Measurements from ENCODE around the gene CCDC85B. TPM values are rescaled to one million over a fixed set of nuclear protein-coding genes. Genes with fewer than 3 reads are reported as not detected.

The CCDC85B gene
- total and polyA plus RNA-seq, 2 of the 13 experiments (the other 11 are each of a cell fraction or from before 2014, with no cell fraction given), result 8.2 to 19.5 TPM

DNA sequence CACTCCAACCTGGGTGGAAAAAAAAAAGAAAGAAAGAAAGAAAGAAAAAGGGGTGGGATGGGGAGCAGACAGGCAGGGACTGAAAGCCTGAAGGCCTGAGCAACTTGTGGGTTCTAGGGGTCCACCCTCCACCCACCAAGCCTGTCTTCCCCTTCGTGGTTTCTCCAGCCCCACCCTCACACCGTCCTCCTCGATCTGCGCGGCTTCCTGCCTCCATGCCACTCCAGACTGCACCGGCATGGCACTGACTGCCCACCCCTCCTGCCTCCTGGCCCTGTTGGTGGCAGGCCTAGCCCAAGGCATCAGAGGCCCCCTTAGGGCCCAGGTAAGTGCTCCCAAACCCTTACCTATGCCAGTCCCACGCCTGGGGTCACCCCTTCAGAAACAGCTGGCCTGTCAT lies 10.9 kb upstream of the CCDC85B start, which contains the start of gene CTSW:
TSS of gene CTSW (plus strand) at position 221 of the 400 bp plus-strand sequence. CDS start at position 239, 18 bp downstream.
- CTCF ChIA-PET (ENCODE audit: low intra/inter-chr PET ratio, low total read pairs), result no interaction called here

DNA sequence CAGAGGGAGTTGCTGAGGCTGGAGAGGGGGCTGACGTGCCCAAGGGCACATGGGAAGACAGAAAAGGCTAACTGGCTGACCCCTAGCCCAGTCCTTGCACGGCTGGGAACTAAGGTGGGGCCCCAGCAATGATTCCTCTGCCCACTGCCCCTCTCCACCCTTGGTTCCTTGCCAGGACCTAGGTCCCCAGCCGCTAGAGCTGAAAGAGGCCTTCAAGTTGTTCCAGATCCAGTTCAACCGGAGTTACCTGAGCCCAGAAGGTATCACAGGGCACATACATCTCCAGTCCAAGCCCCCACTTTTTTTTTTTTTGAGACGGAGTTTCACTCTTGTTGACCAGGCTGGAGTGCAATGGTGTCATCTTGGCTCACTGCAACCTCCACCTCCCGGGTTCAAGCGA lies 10.4 kb upstream of the CCDC85B start:
- DNase-seq (ENCODE audit: low spot score) (no peak), ATAC-seq (no peak), FAIRE-seq (no peak)
- in situ Hi-C loops (cut with HindIII; ENCODE audit: extremely low pct_ligation_motif_present, low pct_unique_long_range_greater_than_20kb) (loop anchor here (5.0 kb wide), 1 partner anchor 107 kb away; no protein-coding TSS in a partner anchor), intact Hi-C loops (cut with micrococcal nuclease; ENCODE audit: unreplicated experiment) (no loop called here)
- H2AFZ ChIP-seq (ENCODE audit: low read length), result no peak overlapping the region
- WGBS (ENCODE audit: low lambda C conversion rate), result 79% methylated on average over 5 of the region's 7 CpGs
- no peak overlapping the region for H3K9ac ChIP-seq (ENCODE audit: insufficient read depth, low read depth, low read length)
- no peaks in the 10 kb centered on the region for H3K27me3 ChIP-seq (ENCODE audit: control insufficient read depth in 1 of 2, insufficient read depth in 2 of 2, low read length in 2 of 2)
- no peak overlapping the region for H3K4me2 ChIP-seq (ENCODE audit: low read depth, low read length)
- no peak overlapping the region for H3K4me3 ChIP-seq (replicated peaks in 1 of 3; ENCODE audit: insufficient read depth in 1 of 3, low read depth in 2 of 3, low read length in 3 of 3)
- TF ChIP-seq MED1 (CRISPR knock-in tag; IDR thresholded peaks at IDR 0.05) (no peak), MAF1 (CRISPR knock-in tag; IDR thresholded peaks at IDR 0.05; ENCODE audit: borderline replicate concordance) (no peak), ZNF850 (CRISPR knock-in tag; conservative IDR thresholded peaks at IDR 0.05) (no peak), MAFF (IDR thresholded peaks at IDR 0.05; ENCODE audit: low read depth, low read length) (no peak), SIN3B (IDR thresholded peaks at IDR 0.05; ENCODE audit: low read length) (no peak), RCOR2 (CRISPR knock-in tag; IDR thresholded peaks at IDR 0.05) (no peak), HNF4G (IDR thresholded peaks at IDR 0.05; ENCODE audit: borderline replicate concordance, low read depth, low read length) (no peak), HNF4G (CRISPR knock-in tag; IDR thresholded peaks at IDR 0.05; ENCODE audit: borderline replicate concordance, low read depth) (no peak), FOSL1 (CRISPR knock-in tag; IDR thresholded peaks at IDR 0.05; ENCODE audit: borderline replicate concordance) (no peak)
- TF ChIP-seq, protein P1, sequence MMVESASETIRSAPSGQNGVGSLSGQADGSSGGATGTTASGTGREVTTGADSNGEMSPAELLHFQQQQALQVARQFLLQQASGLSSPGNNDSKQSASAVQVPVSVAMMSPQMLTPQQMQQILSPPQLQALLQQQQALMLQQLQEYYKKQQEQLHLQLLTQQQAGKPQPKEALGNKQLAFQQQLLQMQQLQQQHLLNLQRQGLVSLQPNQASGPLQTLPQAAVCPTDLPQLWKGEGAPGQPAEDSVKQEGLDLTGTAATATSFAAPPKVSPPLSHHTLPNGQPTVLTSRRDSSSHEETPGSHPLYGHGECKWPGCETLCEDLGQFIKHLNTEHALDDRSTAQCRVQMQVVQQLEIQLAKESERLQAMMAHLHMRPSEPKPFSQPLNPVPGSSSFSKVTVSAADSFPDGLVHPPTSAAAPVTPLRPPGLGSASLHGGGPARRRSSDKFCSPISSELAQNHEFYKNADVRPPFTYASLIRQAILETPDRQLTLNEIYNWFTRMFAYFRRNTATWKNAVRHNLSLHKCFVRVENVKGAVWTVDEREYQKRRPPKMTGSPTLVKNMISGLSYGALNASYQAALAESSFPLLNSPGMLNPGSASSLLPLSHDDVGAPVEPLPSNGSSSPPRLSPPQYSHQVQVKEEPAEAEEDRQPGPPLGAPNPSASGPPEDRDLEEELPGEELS (CRISPR knock-in tag; IDR thresholded peaks at IDR 0.05), result no peak
- TF ChIP-seq, protein P2, sequence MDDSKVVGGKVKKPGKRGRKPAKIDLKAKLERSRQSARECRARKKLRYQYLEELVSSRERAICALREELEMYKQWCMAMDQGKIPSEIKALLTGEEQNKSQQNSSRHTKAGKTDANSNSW (CRISPR knock-in tag; IDR thresholded peaks at IDR 0.05; ENCODE audit: borderline replicate concordance), result no peak
- H3K9me3 ChIP-seq (ENCODE audit: low read length), result no peaks in the 10 kb centered on the region
- POLR2A ChIA-PET, result no interaction called here
- CTCF ChIA-PET (ENCODE audit: low intra/inter-chr PET ratio, low total read pairs), result no interaction called here
- H3K36me3 ChIP-seq (replicated peaks in 1 of 2; ENCODE audit: control insufficient read depth in 1 of 2, insufficient read depth in 2 of 2, low read length in 2 of 2), result peaks cover 4 to 13% of the 10 kb centered on the region in 2 experiments; a peak in 3 of 5 replicates
- H3K79me2 ChIP-seq (ENCODE audit: insufficient read depth, low read length), result no peaks in the 10 kb centered on the region
- no TSS peak for BruUV-seq (replicated peaks)
- peaks cover 24% of the 10 kb centered on the region for H3K4me1 ChIP-seq (ENCODE audit: insufficient read depth, low read length)
- H3K27ac ChIP-seq (ENCODE audit: extremely low read length, insufficient read depth, low read length), result no peak overlapping the region
- H4K20me1 ChIP-seq (ENCODE audit: insufficient read depth, low read length), result no peaks in the 10 kb centered on the region

More for the DNA sequence above, 10.9 kb upstream of the CCDC85B start, which contains the start of gene CTSW:
- no peak within 1 kb of the TSS for H3K4me3 ChIP-seq (replicated peaks in 1 of 3; ENCODE audit: insufficient read depth in 1 of 3, low read depth in 2 of 3, low read length in 3 of 3)
- in situ Hi-C loops (cut with HindIII; ENCODE audit: extremely low pct_ligation_motif_present, low pct_unique_long_range_greater_than_20kb) (loop anchor here (5.0 kb wide), 1 partner anchor 108 kb away; no protein-coding TSS in a partner anchor), intact Hi-C loops (cut with micrococcal nuclease; ENCODE audit: unreplicated experiment) (no loop called here)
- DNase-seq (ENCODE audit: low spot score) (no peak), FAIRE-seq (no peak), ATAC-seq (no peak)
- BruUV-seq (replicated peaks), result no TSS peak
- H3K36me3 ChIP-seq (replicated peaks in 1 of 2; ENCODE audit: control insufficient read depth in 1 of 2, insufficient read depth in 2 of 2, low read length in 2 of 2), result peaks cover 4 to 13% of the 10 kb centered on the region in 2 experiments; a peak in 3 of 5 replicates
- no peak within 1 kb of the TSS for H2AFZ ChIP-seq (ENCODE audit: low read length)
- no peak within 1 kb of the TSS for H3K27ac ChIP-seq (ENCODE audit: extremely low read length, insufficient read depth, low read length)
- WGBS (ENCODE audit: low lambda C conversion rate), result 80% methylated on average over 6 of the region's 7 CpGs
- no peaks in the 10 kb centered on the region for H3K9me3 ChIP-seq (ENCODE audit: low read length)
- POLR2A ChIA-PET, result interaction anchor here (1.1 kb wide), 1 partner anchor 21 kb away, joined by 4 read pairs; no protein-coding TSS in a partner anchor
- no peaks in the 10 kb centered on the region for H4K20me1 ChIP-seq (ENCODE audit: insufficient read depth, low read length)
- no peak within 1 kb of the TSS for H3K9ac ChIP-seq (ENCODE audit: insufficient read depth, low read depth, low read length)
- no peaks in the 10 kb centered on the region for H3K27me3 ChIP-seq (ENCODE audit: control insufficient read depth in 1 of 2, insufficient read depth in 2 of 2, low read length in 2 of 2)
- H3K79me2 ChIP-seq (ENCODE audit: insufficient read depth, low read length), result no peaks in the 10 kb centered on the region
- H3K4me2 ChIP-seq (ENCODE audit: low read depth, low read length), result no peak within 1 kb of the TSS
- peaks cover 20% of the 10 kb centered on the region; the same call in 1 of the 2 replicates for H3K4me1 ChIP-seq (ENCODE audit: insufficient read depth, low read length)
- TF ChIP-seq PPARG (CRISPR knock-in tag; conservative IDR thresholded peaks at IDR 0.05) (no peak), AGO2 (optimal IDR thresholded peaks at IDR 0.05; ENCODE audit: low read depth, low read length) (peak; percentile 37), MTA3 (CRISPR knock-in tag; IDR thresholded peaks at IDR 0.05) (no peak)
- TF ChIP-seq, protein P3, sequence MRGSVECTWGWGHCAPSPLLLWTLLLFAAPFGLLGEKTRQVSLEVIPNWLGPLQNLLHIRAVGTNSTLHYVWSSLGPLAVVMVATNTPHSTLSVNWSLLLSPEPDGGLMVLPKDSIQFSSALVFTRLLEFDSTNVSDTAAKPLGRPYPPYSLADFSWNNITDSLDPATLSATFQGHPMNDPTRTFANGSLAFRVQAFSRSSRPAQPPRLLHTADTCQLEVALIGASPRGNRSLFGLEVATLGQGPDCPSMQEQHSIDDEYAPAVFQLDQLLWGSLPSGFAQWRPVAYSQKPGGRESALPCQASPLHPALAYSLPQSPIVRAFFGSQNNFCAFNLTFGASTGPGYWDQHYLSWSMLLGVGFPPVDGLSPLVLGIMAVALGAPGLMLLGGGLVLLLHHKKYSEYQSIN (CRISPR knock-in tag; IDR thresholded peaks at IDR 0.05; ENCODE audit: borderline replicate concordance), result no peak

Measured in HepG2 (cell line).